K562 (cell line): Measurements from ENCODE around the gene KIAA1210. TPM values are rescaled to one million over a fixed set of nuclear protein-coding genes. Genes with fewer than 3 reads are reported as not detected.

Source experiments
- ATAC-seq: fragments of 200-7000 bp; cut with Tn5 transposase; 3 replicates; pipeline ENCODE4 v1.9.1; 2020; ENCODE audit warnings: moderate library complexity
- BruUV-seq: library from RNA; stranded (reverse); fragments of 400-500 nt; replicated peaks from 2 replicates; lab custom pipeline; 2021; lab: Mats Ljungman, UMichigan
- CTCF ChIA-PET: fragments of 300-600 bp; formaldehyde crosslinking; extraction: SDS; loops from one replicate; lab custom pipeline; 2021; ENCODE audit warnings: low intra/inter-chr PET ratio; lab: Yijun Ruan, JAX
- POLR2A ChIA-PET: fragments of 300-600, 350-650 bp; sonication (Branson Sonifier 250); formaldehyde crosslinking; extraction: SDS; loops from one replicate; lab custom pipeline; 2021; ENCODE audit warnings: antibody characterized with exemption, inconsistent platforms; lab: Yijun Ruan, JAX
- DNase-seq, 4 experiments: peaks; one replicate each; pipeline versions ENCODE4 v3.0.0 to v3.0.0-alpha.2; 2011 to 2018; ENCODE audit warnings: low spot score in 3 of 4, mixed read lengths in 3 of 4; ENCODE audit errors: extremely low read depth in 1 of 4
- FAIRE-seq: peaks from 2 replicates; lab custom pipeline; 2011; peaks lifted over from hg19 to GRCh38; lab: Jason Lieb, UNC
- H2AFZ ChIP-seq: 2 replicates; pipeline ENCODE4 v1.6.0; 2011; ENCODE audit warnings: low read depth, low read length, control low read depth, inconsistent platforms
- H3K27ac ChIP-seq: fragments of 200-600 bp; 3 replicates; pipeline ENCODE4 v1.8.0; 2011; ENCODE audit warnings: low read depth, mild to moderate bottlenecking, control low read depth, inconsistent platforms, low read length, moderate library complexity, mixed read lengths; ENCODE audit errors: extremely low read depth
- H3K27me3 ChIP-seq, 2 experiments: fragments of 300-600 bp in 1 of 2; 2 replicates in 1 of 2; 3 replicates in 1 of 2; pipeline versions ENCODE4 v1.6.0 to v1.8.0; 2011; ENCODE audit warnings: inconsistent platforms in 2 of 2, low read length in 2 of 2, mild to moderate bottlenecking in 1 of 2, mixed read lengths in 1 of 2, moderate library complexity in 1 of 2; ENCODE audit not compliant: control insufficient read depth in 2 of 2, insufficient read depth in 2 of 2
- H3K36me3 ChIP-seq: fragments of 300-600 bp; 3 replicates; pipeline ENCODE4 v1.8.0; 2011; ENCODE audit warnings: mild to moderate bottlenecking, low read length, inconsistent platforms; ENCODE audit not compliant: control insufficient read depth, insufficient read depth
- H3K4me1 ChIP-seq, 2 experiments: fragments of 200-600 bp in 1 of 2; replicated peaks in 1 of 2; 2 replicates in 1 of 2; 3 replicates in 1 of 2; pipeline versions ENCODE4 v1.5.1 to v1.8.0; 2011; ENCODE audit warnings: inconsistent platforms in 2 of 2, low read length in 2 of 2, mild to moderate bottlenecking in 1 of 2, mixed read lengths in 1 of 2, moderate library complexity in 1 of 2; ENCODE audit not compliant: control insufficient read depth in 2 of 2, insufficient read depth in 2 of 2
- H3K4me2 ChIP-seq: 2 replicates; pipeline ENCODE4 v1.6.1; 2011; ENCODE audit warnings: low read length, control low read depth, inconsistent platforms, mixed read lengths; ENCODE audit not compliant: insufficient read depth
- H3K4me3 ChIP-seq: fragments of 200-600 bp; sonication (generic), shearing (Covaris generic); 2 replicates; pipeline ENCODE4 v1.5.1; 2016; ENCODE audit warnings: control low read depth, inconsistent platforms
- H3K79me2 ChIP-seq: fragments of 200-600 bp; 3 replicates; pipeline ENCODE4 v1.8.0; 2011; ENCODE audit warnings: low read length, inconsistent platforms; ENCODE audit not compliant: control insufficient read depth, insufficient read depth
- H3K9ac ChIP-seq, 2 experiments: 2 replicates each; pipeline versions ENCODE4 v1.6.0 to v1.6.1; 2011; ENCODE audit warnings: low read depth in 2 of 2, low read length in 2 of 2, control low read depth in 1 of 2, inconsistent platforms in 1 of 2, mild to moderate bottlenecking in 1 of 2, mixed read lengths in 1 of 2; ENCODE audit not compliant: insufficient read depth in 1 of 2
- H3K9me1 ChIP-seq: one replicate; pipeline ENCODE4 v1.6.0; 2011; ENCODE audit warnings: inconsistent platforms, mild to moderate bottlenecking, low read length, moderate library complexity; ENCODE audit not compliant: control insufficient read depth, insufficient read depth
- H3K9me3 ChIP-seq: replicated peaks from 2 replicates; pipeline ENCODE4 v1.5.1; 2011; ENCODE audit warnings: low read depth, low read length, inconsistent platforms; ENCODE audit not compliant: control insufficient read depth, insufficient read depth
- H4K20me1 ChIP-seq: replicated peaks from 2 replicates; pipeline ENCODE4 v1.6.1; 2011; ENCODE audit warnings: low read length, inconsistent platforms, mixed read lengths; ENCODE audit not compliant: control insufficient read depth, insufficient read depth
- CCNT2 ChIP-seq: IDR thresholded peaks from 2 replicates; pipeline ENCODE4 v1.6.1; 2011; ENCODE audit warnings: borderline replicate concordance, low read depth, mild to moderate bottlenecking, moderate library complexity, mixed read lengths, low read length; ENCODE audit not compliant: insufficient read length; ENCODE audit errors: extremely low read depth
- DACH1 ChIP-seq: fragments of 450-650 bp; IDR thresholded peaks from 2 replicates; pipeline ENCODE4 v1.6.1; 2018; ENCODE audit not compliant: partially characterized antibody
- DPF2 ChIP-seq: fragments of 450-650 bp; IDR thresholded peaks from 2 replicates; pipeline ENCODE4 v1.6.1; 2016
- EGR1 ChIP-seq: fragments of 450-650 bp; conservative IDR thresholded peaks from 2 replicates; pipeline ENCODE4 v1.6.1; 2017; ENCODE audit warnings: mild to moderate bottlenecking
- EP400 ChIP-seq: fragments of 450-650 bp; IDR thresholded peaks from 2 replicates; pipeline ENCODE4 v1.6.1; 2017; ENCODE audit warnings: antibody characterized with exemption, mild to moderate bottlenecking, moderate library complexity
- ESRRA ChIP-seq: fragments of 450-650 bp; IDR thresholded peaks from 2 replicates; pipeline ENCODE4 v1.6.1; 2014; ENCODE audit warnings: low read depth, mild to moderate bottlenecking, moderate library complexity, borderline replicate concordance
- JUN ChIP-seq, 2 experiments: sonication (generic) in 1 of 2; formaldehyde crosslinking in 1 of 2; IDR thresholded peaks; 2 replicates each; pipeline versions ENCODE4 v1.6.1 to v1.8.0; 2012 to 2022; ENCODE audit warnings: borderline replicate concordance in 2 of 2, mild to moderate bottlenecking in 2 of 2, improper control_type of control experiment in 1 of 2, low read depth in 1 of 2, low read length in 1 of 2, missing genetic modification reagents in 1 of 2
- MAFG ChIP-seq: fragments of 450-650 bp; conservative IDR thresholded peaks from 2 replicates; pipeline ENCODE4 v1.6.1; 2016; ENCODE audit warnings: missing genetic modification characterization, missing compliant biosample characterization
- MAFK ChIP-seq: IDR thresholded peaks from 2 replicates; pipeline ENCODE4 v1.6.1; 2011; ENCODE audit warnings: low read length, improper control_type of control experiment
- NR2C1 ChIP-seq, 2 experiments: fragments of 450-650 bp; IDR thresholded peaks; 2 replicates each; pipeline ENCODE4 v1.6.1; 2017; ENCODE audit warnings: mild to moderate bottlenecking in 2 of 2, antibody characterized with exemption in 1 of 2, inconsistent platforms in 1 of 2, missing compliant biosample characterization in 1 of 2, missing genetic modification characterization in 1 of 2
- NRF1 ChIP-seq, 2 experiments: fragments of 450-650 bp; IDR thresholded peaks in 1 of 2; conservative IDR thresholded peaks in 1 of 2; 2 replicates each; pipeline ENCODE4 v1.6.1; 2014; ENCODE audit warnings: mild to moderate bottlenecking in 2 of 2
- SMARCC2 ChIP-seq: fragments of 450-650 bp; IDR thresholded peaks from 2 replicates; pipeline ENCODE4 v1.6.1; 2017; ENCODE audit warnings: antibody characterized with exemption, moderate library complexity, mild to moderate bottlenecking, low read depth
- STAT5B ChIP-seq: fragments of 250-450 bp; sonication (Bioruptor Pico); IDR thresholded peaks from 2 replicates; pipeline ENCODE4 v1.8.0; 2021; ENCODE audit warnings: mild to moderate bottlenecking, inconsistent platforms
- ZNF318 ChIP-seq, 2 experiments: fragments of 450-650 bp; IDR thresholded peaks; 2 replicates each; pipeline ENCODE4 v1.6.1; 2016; ENCODE audit warnings: mild to moderate bottlenecking in 2 of 2, borderline replicate concordance in 1 of 2, low read depth in 1 of 2, moderate library complexity in 1 of 2
- ZNF584 ChIP-seq: fragments of 200-800 bp; sonication (Bioruptor generic); IDR thresholded peaks from 2 replicates; pipeline ENCODE4 v1.6.1; 2016; ENCODE audit warnings: low read depth, mild to moderate bottlenecking, missing genetic modification characterization, missing compliant biosample characterization
- WGBS: fragments of 100-300 bp; shearing (Covaris generic); methylation state at CpG from one replicate; pipeline ENCODE4 v1.1.6; 2016; ENCODE audit warnings: low coverage, mixed read lengths; ENCODE audit not compliant: insufficient coverage; ENCODE audit errors: missing lambda C conversion rate; 5-methylcytosine and 5-hydroxymethylcytosine counted together
- in situ Hi-C: fragments of 300-500 bp; cut with MboI; formaldehyde crosslinking; loops from 4 replicates; pipeline ENCODE4 v1.15.0; 2018; ENCODE audit warnings: inconsistent platforms, mixed read lengths
- intact Hi-C: fragments of 100-400 bp; cut with micrococcal nuclease; formaldehyde crosslinking; loops from 2 replicates; pipeline ENCODE4 v1.14.2; 2022
- polyA plus RNA-seq, 8 experiments: library from polyadenylated mRNA; depleted of rRNA in 4 of 8; stranded (reverse) in 5 of 8; unstranded in 3 of 8; fragments of >200 nt; fragmentation: Nextera tagmentation in 2 of 8; fragmentation: Illumina TruSeq in 1 of 8; extraction: Ambion mirVana in 2 of 8; extraction: Trizol in 1 of 8; gene quantifications; 2 replicates each; pipeline versions ENCODE4 v1.2.1 to v1.2.3, GENCODE V29; 2011 to 2014; ENCODE audit warnings: inconsistent platforms in 1 of 8, missing spikeins in 1 of 8
- total RNA-seq, 7 experiments: library from RNA; depleted of rRNA in 6 of 7; stranded (reverse); fragments of >200 nt in 6 of 7; fragmentation: Illumina TruSeq in 2 of 7; extraction: Trizol in 2 of 7; gene quantifications; 2 replicates each; pipeline versions ENCODE4 v1.2.1 to v1.2.3, GENCODE V29; 2011 to 2021; ENCODE audit warnings: low replicate concordance in 1 of 7

KIAA1210 gene
- total and polyA plus RNA-seq, 9 of the 15 experiments (the other 6 are each of a cell fraction or from before 2014, with no cell fraction given) = not detected

- 3% methylated on average over 4 of the region's 4 CpGs for WGBS
- H3K27me3 ChIP-seq = no peaks in the 10 kb centered on the region
- intact Hi-C loops (no loop called here), in situ Hi-C loops (no loop called here)
- H3K4me2 ChIP-seq = peak overlapping the region; percentile 10; the same call in 1 of the 2 replicates
- no peaks in the 10 kb centered on the region for H3K9me1 ChIP-seq
- no TSS peak for BruUV-seq
- FAIRE-seq (peak; percentile 86), DNase-seq (peak; percentile 34 to 59 (median 44)), ATAC-seq (peak; percentile 76)
- H3K4me1 ChIP-seq = peaks cover 0 to 8% of the 10 kb centered on the region in 2 experiments; a peak in 2 of 5 replicates
- no peak overlapping the region for H2AFZ ChIP-seq
- POLR2A ChIA-PET = no interaction called here
- no peak overlapping the region; the same call in 2 of the 3 replicates for H3K27ac ChIP-seq
- no peak overlapping the region for H3K4me3 ChIP-seq
- H3K9ac ChIP-seq = no peak overlapping the region
- no peaks in the 10 kb centered on the region for H4K20me1 ChIP-seq
- no peaks in the 10 kb centered on the region for H3K9me3 ChIP-seq
- no peaks in the 10 kb centered on the region for H3K79me2 ChIP-seq
- no peaks in the 10 kb centered on the region for H3K36me3 ChIP-seq
- CTCF ChIA-PET = no interaction called here
- TF ChIP-seq ZNF584 (CRISPR knock-in tag) (no peak), EGR1 (peak; percentile 41), ESRRA (peak; percentile 98), JUN (IDR thresholded peaks at IDR 0.05; ENCODE audit: borderline replicate concordance, low read depth, low read length) (peak; percentile 95), JUN (CRISPR knock-in tag; IDR thresholded peaks at IDR 0.05; ENCODE audit: borderline replicate concordance) (no peak), DACH1 (peak; percentile 35), ZNF318 (IDR thresholded peaks at IDR 0.05; ENCODE audit: borderline replicate concordance in 1 of 2, low read depth in 1 of 2) (0 out of 4 replicates have a peak, but pooled peaks of 1 of the 2 experiments have one; percentile 51), EP400 (no peak), SMARCC2 (peak; percentile 54; the same call in 1 of the 2 replicates), DPF2 (peak; percentile 78), NR2C1 (IDR thresholded peaks at IDR 0.05) (peak; percentile 43; the same call in 1 of the 2 replicates), NR2C1 (tag; IDR thresholded peaks at IDR 0.05) (peak; percentile 75), CCNT2 (peak; percentile 27), NRF1 (conservative IDR thresholded peaks at IDR 0.05 in 1 of 2, IDR thresholded peaks at IDR 0.05 in 1 of 2) (peak; percentile 55 to 62), MAFK (peak; percentile 43; the same call in 1 of the 2 replicates), MAFG (0 out of 2 replicates have a peak, but pooled peaks have one; percentile 18), STAT5B (CRISPR knock-in tag) (no peak)
Observed at GRCh38 chrX:119041175-119041574, 86.4 kb downstream of the KIAA1210 start.
